ENCODE measurements around the gene CYB561D2.
"Not testable (repeated sequence)": the region's sequence is repeated elsewhere in the genome, so short reads cannot be mapped to it uniquely, and the experiment has no call there.

The CYB561D2 gene, protein sequence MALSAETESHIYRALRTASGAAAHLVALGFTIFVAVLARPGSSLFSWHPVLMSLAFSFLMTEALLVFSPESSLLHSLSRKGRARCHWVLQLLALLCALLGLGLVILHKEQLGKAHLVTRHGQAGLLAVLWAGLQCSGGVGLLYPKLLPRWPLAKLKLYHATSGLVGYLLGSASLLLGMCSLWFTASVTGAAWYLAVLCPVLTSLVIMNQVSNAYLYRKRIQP

GRCh38 chr3:50350527-50351322 is at the start of gene CYB561D2, which contains the start of gene NPRL2:
Gene CYB561D2 (plus strand): TSS chr3:50350862. CDS start chr3:50351434, 572 bp downstream.
Gene NPRL2 (minus strand): TSS chr3:50350775. CDS start chr3:50350652, 123 bp downstream.
- peak; percentile 72 for DNase-seq

GRCh38 chr3:50302095-50303012 is 48.3 kb upstream of the CYB561D2 start:
- no peak for DNase-seq

DNA sequence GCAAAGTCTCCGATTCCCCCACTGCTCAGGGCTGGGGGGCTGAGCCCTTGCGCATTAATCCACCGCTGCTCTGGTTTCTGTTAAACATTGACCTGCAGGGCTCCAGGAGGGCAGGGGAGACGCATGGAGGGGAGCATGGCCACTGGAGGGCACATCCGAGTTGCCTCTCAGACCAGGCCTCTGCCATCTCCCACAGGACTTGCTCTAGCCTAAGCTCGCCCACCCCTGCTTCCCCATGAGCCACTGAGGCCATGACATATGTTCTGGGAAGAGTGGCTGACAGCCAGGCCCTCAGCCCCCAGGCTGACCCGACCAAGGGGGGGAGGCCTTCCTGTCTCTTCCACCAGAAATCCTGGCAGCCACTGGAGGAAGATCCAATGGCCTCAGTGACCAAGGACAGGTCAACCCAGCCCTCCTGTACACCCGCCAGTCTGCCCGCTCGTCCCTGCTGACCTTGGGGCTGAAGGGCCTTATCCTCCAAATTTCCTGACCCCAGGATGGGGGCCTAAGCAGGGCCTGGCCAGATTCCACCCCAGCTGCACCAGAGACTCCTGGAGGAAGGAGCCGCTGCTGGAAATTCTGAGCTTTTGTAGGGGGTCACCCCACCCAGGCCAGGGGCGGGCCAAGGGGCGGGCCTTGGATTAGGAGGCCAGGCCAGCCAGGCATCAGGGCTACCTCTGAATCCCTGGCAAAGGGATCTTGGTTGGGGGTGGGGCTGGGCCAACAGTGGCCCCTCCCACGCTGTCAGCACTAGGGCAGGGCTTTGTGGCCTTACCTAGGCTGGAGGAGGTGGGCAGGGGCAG is 47.4 kb upstream of the CYB561D2 start, which contains the start of gene HYAL1:
TSS of gene HYAL1 (minus strand) at position 562 of the 803 bp plus-strand sequence. CDS start 618 bp downstream, outside the sequence.
- DNase-seq, result no peak

GRCh38 chr3:50304601-50305000 is 46.1 kb upstream of the CYB561D2 start:
- DNase-seq, result no peak

GRCh38 chr3:50312041-50312440 is 38.6 kb upstream of the CYB561D2 start:
- not testable (repeated sequence) for DNase-seq

- no peak for DNase-seq
Measured at GRCh38 chr3:50314342-50314741, 36.3 kb upstream of the CYB561D2 start.

DNA sequence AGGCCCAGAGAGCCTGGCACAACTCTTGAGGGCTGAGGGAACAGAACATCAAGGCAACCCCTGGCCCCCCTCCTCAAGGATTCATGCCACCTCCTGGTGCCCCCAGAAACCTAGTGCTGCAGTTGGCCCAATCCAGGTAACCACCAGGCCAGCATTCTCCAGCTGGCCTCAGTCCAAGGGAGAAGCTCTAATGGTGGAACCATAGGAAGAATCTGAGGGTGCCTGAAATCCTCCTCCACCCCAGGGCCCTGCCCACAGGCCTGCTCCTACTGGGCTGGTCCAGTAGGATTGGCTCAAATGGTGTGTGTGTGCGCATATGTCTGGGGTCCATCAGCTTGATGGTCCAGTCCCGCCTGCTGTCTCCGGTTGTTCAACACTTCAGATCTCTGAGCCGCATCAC is 35.8 kb upstream of the CYB561D2 start:
- DNase-seq, result no peak

- DNase-seq, result peak; percentile 2
Measured at GRCh38 chr3:50316657-50317242, 33.9 kb upstream of the CYB561D2 start.

DNA sequence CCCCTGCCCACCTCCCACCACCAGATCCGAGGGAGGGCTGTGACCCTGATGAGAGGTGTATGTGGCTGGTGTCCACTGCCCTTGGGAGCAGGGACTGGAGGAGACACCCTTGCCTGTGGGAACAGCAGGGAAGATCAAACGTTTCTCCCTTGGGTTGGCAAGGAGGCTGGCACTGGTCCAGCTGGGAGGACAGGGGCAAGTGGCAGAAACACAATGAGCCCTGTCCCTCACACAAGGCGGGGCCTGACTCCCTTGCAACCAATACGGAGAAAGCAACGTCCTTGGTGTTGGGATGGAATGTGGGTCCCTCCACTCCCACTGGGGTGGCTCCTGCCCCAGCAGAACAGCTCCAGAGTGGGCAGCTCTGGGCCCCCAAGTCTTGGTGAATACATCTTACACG is 33.4 kb upstream of the CYB561D2 start:
- no peak for DNase-seq

DNA sequence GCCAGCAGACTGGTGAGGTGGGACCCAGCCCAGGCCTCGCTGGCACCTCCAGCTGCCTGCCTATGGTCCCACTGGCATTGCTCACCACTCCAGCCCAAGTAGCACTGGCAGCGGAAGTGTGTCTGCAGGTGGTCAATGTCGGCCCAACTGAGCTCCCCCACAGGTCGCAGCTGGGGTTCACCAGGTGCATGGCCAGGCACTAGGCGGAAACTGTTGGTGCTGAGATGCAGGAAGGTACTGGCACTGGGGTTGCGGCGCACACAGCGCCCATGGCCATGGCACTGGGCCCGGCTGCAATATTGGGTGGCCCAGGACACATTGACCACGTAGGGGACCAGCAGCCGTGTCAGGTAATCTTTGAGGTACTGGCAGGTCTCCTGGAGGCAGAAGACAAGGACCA is 32.5 kb upstream of the CYB561D2 start:
- no peak for DNase-seq

DNA sequence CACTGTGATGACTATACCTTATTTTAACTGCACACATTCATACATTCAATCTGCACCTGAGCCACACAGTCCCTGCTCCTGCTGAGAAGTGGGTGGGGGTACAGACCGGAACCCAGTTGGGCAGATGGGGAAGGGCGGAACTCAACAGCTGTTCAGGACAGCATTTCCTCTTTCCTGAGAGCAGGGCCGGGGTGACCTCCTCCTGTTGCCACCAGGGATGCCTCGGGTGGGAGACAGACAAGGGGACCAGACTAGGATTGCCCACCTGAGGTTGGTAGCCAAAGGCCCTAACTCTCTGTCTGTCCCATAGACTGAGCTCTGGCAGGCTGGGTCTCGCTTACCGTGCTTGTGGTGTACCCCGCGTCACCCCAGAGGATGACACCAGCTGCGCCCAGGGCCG is 32.0 kb upstream of the CYB561D2 start:
- no peak for DNase-seq

DNA sequence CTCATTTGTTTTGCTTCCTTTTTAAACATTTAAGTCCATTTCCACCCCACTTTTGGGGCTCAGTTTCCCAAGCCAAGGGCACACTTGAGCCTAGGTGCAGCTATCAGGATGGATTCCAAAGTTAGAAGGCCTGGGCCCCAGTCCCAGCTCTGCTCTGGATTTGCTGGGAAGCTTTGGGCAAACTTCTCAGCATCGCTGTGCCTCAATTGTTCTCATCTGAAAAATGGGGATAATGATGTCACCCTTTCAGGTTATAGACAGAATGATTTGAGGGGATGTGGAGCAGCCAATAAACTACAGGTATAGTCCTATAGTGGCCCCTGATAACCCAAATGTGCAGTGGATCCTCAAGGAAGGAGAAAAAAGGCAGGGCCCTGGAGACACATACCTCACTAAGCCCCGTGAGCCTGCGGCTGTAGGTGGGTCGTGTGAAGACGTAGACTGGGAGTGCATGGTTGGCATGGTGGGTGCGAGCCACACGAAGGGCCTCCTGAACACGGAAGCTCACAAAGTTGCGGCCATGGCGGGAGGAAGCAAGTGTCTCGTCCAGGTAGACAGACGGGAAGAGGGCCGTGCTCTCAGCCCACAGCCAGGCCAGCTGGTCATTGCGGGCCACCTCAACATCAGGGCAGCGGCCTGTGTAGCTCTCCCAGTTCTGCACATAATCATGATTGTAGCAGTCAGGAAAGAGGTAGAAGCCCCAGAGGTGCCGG is 31.3 kb upstream of the CYB561D2 start:
- DNase-seq, result no peak

DNA sequence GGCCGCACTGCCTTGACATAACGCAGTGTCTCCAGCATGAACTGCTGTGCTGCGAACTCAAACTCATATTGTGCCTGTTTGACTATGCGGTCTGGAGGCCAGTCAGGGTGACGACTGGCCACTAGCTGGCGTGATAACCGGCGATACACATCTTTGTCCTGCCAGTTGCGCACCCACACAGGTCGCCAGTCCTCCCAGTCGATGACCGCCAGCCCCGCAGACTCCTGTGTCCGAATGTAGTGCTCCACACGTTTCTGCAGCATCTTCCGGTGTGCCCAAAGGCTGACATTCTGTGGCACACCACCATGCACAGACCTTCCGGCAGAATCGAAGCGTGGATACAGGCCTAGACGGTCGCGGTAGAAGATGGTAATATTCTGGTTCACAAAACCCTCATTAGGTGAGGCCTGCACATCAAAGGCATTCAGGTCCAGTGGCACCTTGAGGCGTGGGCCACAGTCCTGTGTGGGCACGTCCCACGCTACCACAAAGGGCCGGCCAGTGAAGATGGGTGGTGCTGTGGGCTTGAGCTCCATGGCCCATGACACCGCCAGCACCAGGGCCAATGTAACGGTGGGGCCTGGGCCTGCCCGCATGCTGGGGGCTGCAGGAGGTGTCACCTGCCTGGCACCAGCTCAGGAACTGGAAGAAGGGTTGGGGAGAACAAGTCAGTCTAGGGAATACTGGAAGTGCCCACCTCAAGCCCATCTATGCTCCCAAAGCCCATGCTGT is 30.6 kb upstream of the CYB561D2 start:
- no peak for DNase-seq

DNA sequence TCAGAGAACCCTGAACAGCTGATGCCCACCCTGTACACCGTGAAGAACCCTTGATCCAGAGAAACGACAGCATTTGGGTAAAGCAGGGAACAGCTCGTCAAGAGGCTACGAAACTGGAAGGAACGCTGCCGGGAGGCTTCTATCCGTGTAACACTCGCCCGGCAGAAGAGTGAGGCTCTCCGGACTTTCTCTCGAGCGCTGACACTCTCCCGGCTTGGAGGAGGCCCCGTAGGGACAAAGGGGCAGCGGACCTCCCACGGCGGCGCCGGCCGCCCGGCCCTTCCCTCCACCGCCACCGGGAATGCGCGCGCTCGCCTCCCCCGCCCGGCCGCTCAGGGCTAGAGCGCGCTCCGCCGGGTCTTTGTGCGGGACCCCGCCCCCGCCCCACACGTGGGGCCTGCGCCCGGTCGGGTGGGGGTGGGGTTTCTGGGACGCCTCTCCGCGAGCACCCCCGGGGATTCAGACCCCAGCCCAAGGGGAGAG is 29.8 kb upstream of the CYB561D2 start:
- DNase-seq, result peak; percentile 46

- DNase-seq, result peak; percentile 50
Measured at GRCh38 chr3:50321336-50322114, 29.1 kb upstream of the CYB561D2 start.

DNA sequence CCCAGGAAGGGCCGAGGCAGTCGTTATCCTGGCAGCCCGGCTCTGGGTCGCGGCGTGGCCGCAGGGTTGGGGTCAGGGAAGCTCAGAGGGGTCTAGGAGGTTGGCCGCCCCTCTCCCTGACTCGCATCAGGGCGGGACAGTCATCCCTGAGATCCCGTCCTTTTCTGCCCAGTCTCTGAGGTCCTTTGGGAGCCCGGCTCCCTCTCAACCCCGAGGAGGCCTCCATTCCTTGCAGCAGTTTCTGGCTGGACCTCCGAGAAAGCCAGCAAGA is 28.6 kb upstream of the CYB561D2 start:
- no peak for DNase-seq

GRCh38 chr3:50322386-50323091 is 28.1 kb upstream of the CYB561D2 start, which contains the start of gene HYAL2:
Gene HYAL2 (minus strand): TSS chr3:50322745. CDS start chr3:50320489, 2,256 bp downstream.
- peak; percentile 12 for DNase-seq

DNA sequence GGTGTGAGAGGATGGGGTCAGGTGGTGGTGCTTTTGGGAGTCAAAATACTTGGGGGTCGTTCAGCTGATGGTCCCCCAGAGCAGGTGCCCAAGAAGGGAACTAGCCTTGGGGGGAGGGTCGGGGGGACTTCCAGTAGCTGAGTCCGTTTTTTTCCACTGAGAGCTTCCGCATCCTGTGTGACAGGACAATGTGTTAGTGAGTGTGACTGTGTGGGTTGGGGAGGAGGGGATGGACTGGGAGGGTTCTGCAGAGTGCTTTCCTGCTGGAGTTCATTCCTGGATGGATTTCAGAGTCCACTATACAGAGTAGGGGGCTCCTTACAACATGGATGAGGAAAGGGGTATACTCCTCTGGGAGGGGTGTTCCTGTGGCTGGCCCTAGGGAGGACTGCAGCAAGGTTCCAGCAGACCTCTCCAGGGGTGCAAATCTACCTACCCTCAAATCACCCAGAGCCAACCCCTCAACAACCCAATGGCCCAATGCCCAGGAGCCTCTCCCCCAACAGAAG is 27.5 kb upstream of the CYB561D2 start:
- DNase-seq, result no peak

Measured in COR-L47 (cell line).